Stimulated activated CD4-positive, alpha-beta T cell treated with anti-CD3 and anti-CD28 coated beads, Interleukin-4, amount 100 ng/mL, for 1 hour (primary cell): ENCODE data around the gene IQSEC1.
A peak's percentile ranks its signal among the peaks of the same experiment; 100 is the strongest.

Experiments
- DNase-seq: peaks from one replicate; pipeline ENCODE4 v3.0.0-alpha.2; 2020

Gene IQSEC1

DNA sequence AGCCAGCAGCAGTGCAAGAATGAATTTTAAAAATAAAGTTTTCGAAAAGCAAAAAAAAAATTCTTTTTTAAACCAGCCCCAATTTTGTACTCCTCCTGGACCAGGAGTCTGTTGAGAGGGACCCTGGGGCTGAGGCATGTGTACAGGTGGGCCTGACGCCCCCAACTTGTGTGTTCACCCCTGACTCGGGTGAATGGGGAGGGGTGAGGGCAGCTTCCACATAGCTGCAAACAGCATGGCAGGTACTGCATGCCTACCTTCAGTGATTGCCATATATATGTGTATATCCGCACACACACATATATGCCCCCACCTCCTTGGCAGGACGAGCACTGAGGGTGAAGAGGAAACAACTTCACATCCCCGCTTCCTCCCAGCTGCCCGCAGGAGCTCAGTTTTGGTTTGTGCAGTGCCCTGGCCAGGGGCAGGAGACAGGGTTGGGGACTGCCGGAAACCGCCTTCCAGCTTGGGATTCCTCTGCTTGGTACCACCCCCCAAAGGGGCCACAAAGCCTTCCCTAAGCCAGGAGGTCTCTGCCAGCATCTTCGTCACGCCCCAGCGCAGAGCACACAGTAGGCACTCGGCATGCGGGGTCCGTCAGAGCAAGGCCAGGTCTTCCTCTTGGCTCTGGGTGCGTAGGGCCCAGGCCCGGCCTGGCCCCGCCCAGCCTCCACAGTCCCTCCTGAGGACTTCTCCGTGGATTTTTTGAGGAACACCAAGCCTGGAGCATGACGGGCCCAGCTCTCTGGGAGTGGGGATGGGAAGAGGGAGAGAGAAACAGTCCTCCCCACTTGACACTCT lies 170.0 kb downstream of the IQSEC1 start:
- no peak for DNase-seq

DNA sequence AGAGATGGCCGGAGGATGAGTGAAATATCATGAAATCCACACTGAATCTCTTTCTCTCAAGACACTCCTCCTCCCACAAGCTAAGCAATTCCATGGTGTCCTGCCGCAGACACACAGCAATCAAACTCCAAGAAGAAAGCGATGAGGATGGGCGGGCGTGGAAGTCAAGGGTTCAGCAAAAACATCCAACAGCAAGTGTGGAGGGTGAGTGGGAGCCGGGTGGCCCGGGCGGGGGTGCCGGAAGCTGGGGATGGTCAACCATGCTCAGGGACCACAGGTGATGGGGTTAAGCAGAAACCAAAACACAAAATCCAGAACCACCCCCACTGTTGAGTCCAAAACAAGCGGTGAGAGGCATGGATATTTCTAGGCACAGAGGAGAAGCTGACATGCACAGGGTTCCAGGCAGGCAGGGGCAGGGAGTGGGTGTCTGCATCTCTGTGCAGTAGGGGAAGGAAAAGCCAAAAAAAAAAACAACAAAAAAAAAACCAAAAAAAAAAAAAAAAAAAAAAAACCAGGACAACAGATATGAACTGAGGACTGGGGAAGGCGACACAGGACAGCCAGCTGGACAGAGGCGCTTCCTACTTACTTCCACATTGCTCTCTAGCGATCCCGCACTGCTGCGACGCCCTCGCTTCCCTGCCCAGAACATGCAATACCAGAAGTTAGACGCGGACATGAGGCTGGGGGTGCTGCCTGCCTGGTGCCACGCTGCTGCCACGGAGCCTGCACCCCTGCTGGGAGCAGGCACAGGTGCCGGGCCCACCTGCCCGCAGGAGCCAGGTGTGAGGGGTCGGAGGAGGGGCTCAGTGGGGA lies 170.8 kb downstream of the IQSEC1 start:
- DNase-seq, result no peak

DNA sequence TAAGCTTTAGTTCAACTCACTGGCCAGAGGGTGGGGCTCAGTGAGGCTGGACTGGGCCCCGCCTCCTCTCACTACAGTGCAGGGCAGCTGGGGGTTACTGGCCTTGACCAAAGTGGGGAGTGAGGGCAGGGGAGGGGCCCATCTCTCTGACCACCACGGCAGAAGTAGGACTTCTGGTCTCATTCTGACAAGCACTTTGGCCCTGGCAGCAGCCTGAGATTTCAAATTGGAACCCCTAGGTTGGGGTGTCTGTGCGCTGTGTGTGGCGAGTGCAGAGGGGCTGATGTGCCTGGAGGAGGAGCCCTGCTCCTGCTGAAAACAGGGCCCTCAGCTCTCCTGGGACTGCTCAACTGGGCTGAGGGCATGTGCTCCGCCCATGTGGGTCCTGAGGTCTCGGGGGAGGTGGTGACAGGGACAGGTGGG lies 171.6 kb downstream of the IQSEC1 start:
- no peak for DNase-seq

DNA sequence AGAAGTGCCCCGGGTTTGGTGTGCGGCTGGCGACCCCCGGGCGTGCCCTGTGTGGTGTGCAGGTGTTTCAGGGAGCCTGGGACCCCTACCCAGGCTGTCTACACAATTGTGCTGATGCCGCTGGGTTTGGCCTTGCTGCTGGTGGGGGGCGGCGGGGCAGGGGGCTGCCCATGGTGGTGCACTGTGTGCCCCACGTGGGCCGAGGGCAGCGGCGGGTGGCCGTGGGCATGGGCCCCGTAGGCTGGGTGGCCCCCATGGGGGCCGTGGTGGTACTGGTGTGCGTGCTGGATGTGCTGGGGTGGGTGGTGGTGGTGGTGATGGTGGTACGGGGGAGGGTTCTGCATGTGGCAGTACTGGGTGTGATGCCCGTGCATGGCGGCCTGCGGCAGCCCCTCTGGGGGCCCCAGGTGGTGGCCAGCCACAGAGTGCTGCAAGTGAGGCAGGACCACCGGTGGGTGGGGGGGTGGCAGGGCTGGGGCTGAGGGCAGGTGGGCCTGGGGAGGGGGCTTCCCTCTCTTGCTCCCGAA lies 172.3 kb downstream of the IQSEC1 start:
- DNase-seq, result no peak

DNA sequence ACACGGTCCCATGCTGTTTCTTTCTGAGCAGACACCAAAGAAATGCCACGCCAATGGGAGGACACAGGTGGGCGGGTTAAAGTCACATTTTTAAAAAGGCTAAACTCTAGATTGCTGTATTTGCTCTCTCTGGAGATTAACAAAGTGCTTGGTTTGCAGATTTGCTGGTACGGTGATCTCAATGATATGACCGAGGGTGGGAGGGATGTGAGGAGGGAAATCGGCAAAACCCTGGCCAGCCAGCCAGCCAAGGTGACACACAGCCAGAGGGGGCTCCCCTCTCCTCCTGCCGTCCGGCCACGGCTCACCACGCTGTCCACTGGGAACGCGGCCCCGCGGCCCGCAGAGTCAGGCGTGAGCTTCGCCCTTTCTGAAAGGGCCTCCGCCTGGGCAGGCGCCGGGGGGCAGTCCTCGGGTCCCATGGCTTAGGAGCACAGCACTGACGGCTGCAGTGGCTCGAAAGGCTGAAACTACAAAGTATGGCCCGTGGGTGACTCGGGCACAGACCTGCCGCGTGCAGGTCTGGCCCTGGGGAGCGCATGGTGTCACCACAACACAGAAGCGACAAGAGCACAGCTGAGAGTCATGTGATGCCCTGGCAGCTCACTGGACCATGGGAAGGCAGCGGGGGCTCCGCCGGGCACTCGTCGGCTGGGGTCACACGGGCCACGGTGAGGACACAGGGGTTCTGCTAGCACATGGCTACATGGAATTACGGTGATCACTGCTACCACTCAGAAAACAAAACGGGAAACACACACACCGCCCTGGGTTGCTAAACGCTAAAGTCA lies 174.1 kb downstream of the IQSEC1 start:
- no peak for DNase-seq

DNA sequence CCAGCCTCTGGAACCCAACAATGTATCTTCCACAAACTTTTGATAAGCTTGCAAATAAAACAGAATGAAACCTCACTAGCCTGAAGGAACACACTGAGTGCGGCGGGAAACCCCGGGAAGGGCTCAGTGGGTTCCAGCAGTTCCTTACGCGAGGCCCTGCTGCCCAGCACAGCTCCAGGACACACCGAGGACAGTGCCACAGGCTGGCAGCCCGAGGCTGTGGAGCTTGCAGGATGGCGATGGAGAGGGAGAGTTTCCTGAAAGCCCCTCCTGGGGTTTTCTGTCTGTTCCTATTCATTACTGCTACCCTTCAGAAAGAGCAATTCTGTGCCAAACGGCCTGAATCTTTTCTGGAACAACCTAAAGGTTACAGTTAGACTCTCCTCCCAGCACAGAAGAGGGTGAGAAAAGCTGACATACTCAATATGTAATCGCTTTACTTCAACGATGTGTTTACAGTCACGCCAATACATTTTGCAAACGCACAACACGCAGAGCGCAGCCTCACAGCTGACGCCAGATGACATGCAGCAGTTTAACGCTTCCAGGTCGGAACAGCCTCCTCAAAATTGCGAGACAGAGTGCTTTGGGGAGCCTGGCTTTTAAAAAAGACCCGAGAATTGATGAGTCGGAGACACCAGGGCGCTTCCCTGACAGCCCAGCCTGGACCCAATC lies 174.8 kb downstream of the IQSEC1 start:
- no peak for DNase-seq

DNA sequence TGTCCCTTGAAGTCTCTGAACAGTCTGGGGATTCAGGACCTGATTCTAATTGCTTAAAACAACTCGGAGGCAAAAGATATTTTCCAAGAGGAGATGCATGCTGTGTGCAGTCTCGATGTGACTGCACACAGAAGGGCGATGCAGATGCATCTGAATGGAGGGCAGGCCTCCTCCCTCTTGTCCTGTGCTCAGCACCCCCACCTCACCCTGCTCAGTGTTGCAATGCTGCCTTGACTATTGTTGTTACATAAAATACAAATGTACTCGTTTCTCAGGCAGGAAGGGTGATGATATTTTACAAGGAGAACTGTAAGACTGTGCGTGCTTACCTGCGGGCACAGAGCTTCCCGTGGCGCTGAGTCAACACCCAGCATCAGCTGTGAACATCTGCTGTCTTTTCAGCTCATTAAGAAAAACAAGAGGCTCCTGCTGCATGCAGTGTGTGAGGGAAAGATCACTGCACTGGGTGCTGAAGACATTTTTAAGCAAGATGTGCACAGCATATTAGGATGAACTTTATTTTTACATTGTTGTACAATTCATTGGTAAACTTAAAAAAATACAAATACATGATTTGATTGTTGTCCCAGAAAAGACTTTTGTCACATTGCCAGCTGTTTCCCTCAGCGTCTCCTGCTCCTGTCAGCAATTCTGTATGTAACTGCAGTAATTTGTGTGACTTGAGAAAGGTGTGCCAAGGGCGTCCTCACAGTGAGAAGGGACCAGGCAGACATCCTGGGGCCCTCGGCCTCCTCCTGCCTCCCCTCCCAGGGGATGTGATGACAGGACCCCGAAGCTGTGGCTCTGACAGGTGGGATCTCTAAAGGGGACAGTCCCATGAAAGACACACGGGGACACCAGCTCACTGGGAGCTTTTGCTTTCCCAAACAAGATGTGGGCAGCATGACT lies 175.6 kb downstream of the IQSEC1 start:
- no peak for DNase-seq

DNA sequence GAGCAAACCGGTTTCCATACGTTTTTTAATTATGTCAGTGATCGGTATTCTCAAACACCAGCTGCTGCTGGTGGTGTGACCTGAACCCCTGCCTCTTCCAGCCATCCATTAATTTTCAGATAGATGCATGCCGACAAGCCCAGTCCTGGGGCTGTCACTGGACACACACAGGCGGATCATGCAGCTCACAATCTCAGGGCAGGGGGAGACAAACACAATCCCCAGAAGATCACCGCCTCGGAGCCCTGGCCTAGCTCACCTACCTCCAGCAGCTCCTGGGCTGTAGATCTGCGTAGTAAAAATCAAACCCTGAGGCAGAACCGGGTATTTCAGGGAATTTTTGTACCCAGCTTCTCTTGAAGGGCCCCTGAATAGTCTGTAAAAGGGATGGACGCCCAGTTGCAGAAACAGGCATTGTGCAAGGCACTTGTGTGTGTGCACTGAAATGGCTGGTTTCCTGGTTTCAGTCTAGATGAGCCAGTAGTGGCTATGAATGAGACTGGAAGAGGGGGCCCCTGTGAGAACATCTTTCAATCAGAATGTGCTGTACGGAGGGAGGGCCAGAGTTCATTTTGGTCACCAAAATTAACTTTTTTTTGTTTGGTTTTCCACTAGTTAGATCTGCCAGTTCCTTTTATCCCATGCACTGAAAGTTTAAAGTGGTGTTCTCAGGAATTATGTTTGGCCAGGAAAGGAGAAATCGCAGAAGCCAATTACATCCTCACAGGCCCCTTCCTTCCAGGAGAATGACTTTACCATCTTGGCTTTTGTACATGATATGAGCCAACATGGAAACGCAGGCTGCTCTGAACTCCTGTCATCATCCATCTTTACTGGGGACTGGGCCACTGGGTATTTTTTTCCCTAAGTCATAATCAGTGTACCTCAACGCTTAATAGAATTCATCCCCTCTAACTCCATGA lies 176.9 kb downstream of the IQSEC1 start:
- no peak for DNase-seq

DNA sequence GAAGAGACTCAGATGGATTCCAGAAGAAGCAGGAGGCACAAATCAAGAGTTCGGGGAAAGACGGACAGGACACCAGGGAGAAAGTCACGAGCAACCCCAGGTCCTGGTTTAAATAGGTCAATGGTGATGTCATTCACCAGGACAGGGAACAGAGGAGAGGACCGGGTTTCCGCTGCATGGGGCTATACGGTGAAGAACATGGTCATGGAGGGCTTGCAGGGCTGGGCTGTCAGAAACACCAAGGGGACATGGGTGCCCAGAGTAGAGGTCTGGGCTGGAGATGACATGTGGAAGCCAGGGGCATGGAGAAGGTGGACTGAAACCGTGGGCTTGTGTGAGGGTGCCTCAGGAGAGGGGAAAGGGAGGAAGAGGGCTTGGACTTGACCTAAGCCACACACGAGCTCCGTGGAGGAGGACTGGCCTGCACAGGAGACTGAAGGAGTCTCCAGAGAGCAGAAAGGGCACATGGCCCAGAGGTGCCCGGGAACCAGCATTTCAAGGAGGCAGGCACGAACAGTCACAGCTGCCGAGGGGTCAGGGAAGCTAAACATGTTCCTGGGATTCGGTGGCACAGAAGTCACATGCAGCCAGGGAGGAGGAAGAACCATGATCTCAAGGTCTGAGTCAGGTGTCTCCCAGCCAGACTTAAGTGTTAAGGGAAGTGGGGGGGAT lies 177.7 kb downstream of the IQSEC1 start:
- no peak for DNase-seq

DNA sequence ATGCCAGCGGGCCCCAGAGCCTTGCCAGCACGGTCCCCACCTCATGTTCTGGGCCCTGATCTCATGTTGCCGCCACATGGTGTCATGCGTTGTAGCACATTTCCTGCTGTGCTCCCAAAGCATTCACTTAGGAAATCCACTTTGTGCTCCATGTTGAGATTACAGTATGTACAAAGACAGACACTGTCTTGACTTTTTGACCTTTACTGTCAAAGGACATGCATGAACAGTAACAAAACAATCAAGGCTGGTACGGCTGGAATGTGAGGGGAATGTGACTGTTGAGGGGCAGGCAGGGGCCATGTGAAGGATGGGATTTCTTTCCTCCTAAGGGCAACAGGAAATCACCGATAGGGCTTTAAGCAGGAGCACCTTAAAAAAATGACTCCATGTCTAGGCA lies 178.6 kb downstream of the IQSEC1 start:
- no peak for DNase-seq

DNA sequence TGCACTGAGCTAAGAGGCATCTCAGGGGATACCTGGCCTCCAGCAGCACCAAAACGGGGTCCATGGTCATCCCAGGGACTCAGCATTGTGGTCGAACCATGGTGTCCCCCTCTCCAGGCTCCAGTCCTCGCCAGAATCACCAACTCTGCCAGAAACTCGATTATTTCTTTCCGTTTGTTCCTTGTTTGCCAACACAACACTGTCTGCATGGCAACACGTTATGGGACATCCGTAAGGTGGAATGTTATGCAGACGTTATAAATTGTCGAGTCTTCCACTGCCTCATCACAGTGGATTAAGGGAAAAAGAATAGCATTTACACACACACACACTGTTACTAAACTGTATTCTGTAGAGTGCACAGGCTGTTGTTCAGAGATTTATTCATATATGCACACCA lies 179.4 kb downstream of the IQSEC1 start:
- DNase-seq, result no peak

DNA sequence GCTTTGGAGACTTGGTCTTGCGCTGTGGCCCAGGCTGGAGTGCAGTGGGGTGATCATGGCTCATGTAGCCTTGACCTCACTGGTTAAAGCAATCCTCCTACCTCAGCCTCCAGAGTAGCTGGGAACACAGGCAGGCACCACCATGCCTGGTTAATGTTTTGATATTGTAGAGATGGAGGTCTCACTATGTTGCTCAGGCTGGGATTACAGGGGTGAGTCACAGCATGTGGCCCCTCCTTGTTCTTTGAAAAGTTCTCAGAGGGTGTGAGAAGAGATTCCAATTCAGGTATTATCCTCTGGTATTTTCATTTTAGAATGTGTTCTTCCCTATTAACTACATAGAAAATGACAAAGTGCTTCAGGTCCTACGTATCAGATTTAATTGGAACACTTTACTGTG lies 180.0 kb downstream of the IQSEC1 start:
- no peak for DNase-seq

DNA sequence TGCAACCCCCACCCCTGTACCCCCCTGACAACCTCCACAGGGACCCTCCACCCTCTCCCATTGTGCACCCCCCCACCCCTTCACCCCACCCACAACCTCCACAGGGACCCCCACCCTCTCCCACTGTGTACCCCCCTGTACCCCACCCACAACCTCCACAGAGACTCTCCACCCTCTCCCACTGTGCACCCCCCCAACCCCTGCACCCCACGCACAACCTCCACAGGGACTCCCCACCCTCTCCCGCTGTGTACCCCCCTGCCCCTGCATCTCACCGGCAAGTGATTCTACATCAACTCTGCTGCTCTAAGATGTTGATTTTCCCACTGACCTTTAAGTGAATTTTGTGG lies 180.4 kb downstream of the IQSEC1 start:
- DNase-seq, result no peak

DNA sequence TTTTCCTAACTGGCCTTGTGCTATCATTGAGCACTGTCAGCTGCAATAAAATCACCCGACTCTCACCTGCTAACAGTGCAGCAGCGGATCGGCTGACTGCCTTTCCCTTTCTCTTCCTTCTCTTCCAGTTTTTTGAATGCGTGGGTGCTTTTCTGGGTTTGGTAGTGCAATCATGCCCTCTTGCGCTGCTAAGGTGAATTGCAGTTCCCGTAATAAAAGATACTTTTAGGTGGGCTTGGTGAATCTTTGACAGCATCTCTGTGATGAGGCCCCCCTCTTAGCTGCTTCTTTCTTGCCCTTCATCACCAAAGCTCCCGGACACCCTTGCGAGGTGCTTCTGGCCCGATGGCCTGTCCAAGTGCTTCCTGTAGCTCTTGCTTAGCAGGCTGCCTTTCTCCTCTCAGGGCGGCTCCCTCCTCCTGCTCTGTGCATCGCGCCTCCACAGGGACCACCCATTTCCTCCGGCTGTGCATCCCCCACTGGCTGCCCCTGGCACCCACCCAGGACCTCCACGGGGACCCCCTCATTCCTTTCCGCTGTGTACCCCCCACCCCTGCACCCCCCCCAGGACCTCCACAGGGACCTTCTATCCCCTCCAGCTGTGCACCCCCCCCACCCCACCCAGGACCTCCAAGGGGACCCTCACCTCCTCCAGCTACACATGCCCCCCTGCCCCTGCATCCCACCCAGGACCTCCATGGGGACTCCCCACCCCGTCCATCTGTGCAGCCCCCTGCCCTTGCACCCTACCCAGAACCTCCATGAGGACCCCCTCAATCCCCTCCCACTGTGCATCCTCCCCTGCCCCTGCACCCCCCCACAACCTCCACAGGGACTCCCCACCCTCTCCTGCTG lies 181.0 kb downstream of the IQSEC1 start:
- DNase-seq, result peak; percentile 36

DNA sequence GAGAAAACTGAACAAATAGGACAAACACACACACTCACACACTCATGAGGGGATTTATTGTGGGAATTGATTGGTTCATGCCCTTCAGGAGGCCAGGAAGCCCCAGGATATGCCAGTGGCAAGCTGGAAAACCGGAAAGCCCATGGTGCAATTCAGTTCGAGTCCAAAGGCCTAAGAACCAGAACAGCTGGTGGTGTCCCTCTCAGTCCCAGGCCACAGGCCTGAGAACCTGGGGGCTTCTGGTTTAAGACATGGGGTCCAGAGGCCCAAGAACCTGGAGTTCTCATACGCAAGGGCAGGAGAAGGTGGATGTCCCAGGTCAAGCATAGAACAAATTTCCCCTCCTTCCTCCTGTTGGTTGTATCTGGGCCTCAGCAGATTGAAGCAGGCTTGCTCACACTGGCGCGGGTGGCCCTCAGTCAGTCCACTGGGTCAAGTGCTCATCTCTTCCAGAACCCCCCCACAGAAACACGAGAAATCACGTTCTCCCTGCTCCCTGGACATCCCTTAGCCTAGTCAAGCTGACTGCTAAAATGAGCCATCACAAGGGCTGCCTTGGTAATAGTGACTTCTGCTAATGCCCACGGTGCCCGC lies 181.7 kb downstream of the IQSEC1 start:
- no peak for DNase-seq

DNA sequence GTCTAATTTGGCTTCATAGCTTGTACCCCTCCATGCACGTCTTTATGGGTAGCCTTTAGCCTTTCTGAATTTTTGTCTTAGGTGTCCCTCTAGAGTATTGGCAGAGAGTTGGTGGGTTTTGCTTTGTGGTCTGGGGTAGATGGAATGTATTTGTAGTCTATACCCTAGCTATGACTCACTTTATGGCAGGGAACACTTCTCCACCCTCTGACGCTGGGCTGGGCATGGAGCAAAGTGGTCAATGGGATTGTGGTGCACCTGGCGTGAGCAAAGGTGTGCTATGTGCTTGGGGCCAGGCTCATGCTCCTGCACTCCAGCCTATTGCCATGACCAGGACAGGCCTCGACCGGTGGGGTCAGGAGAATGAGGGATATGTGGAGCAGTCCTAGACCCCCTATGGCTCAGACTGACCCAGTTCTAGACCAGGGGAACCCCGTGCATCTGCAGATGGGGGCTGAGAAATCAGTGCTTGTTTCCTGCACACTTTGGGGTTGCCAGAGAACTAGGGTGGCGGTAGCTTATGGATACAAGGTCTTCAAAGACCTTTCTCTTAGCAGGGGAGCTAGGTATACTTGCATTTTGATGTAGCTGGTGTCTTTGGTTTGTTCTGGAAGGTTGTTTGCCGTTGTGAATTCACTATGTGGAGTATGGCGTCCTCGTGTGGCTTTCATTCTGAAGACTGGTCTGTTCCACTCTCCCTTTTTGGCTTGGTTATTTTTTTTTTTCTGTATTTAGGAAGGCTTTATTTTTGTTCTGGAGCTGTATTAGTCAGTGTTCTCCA lies 182.4 kb downstream of the IQSEC1 start:
- no peak for DNase-seq

DNA sequence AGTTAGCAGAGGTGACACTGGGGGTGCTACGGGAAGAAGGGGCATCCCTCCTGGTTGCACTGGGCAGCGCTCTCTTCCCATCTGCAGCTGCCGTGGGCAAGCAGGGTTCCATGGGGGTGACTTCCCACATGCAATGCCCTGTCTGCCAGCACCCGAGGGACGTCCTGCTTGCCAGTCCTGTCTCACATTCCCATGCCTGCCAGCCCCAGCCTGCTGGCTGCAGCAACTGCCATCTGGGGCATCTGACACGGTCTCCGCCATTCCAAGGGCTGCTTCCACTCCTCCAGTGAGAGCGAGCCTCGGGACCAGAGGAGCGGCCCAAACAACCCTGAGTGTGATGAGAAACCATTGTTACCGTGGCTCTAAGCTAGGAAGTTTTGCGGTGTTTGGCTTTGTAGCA lies 186.5 kb downstream of the IQSEC1 start:
- DNase-seq, result no peak
